ENCODE measurements around the gene PTPRE.

DNA sequence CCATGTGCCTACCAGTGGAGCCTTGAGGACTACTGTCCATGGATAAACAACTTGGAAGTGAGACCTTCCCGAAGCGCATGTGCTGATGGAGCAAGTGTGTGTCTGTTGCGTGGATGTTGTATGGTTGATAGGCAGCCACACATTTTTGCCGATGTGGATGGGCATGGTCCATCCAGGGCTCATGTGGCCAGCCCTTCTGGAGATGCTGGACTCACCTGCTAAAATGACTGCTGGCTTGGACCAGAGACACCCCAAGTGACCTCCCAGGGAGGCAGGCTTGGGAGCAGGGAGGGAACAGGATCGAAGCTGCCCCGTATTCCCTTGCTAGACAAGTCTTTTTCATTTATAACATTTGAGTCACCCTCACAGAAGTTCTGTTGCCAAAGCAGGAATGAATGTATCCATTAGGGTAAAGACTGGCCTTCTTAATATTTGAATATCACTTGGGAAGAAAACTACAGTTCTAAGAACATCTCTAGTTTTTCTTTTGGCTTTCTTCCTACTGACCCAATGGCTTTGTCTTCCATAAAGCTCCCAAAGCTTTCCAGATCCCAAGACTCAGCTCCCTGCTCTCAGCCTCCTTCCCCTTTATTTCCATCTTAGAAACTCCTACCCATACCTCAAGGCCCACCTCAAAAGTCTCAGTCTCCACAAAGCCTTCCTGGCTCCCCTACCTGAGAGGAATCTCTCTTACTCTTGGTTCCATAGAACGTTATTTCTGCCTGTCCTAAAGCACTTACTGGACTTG lies 3.0 kb downstream of the PTPRE start:
- TF ChIP-seq, protein P1, sequence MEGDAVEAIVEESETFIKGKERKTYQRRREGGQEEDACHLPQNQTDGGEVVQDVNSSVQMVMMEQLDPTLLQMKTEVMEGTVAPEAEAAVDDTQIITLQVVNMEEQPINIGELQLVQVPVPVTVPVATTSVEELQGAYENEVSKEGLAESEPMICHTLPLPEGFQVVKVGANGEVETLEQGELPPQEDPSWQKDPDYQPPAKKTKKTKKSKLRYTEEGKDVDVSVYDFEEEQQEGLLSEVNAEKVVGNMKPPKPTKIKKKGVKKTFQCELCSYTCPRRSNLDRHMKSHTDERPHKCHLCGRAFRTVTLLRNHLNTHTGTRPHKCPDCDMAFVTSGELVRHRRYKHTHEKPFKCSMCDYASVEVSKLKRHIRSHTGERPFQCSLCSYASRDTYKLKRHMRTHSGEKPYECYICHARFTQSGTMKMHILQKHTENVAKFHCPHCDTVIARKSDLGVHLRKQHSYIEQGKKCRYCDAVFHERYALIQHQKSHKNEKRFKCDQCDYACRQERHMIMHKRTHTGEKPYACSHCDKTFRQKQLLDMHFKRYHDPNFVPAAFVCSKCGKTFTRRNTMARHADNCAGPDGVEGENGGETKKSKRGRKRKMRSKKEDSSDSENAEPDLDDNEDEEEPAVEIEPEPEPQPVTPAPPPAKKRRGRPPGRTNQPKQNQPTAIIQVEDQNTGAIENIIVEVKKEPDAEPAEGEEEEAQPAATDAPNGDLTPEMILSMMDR (IDR thresholded peaks at IDR 0.05) = no peak
- TF ChIP-seq POLR2A (IDR thresholded peaks at IDR 0.05) (no peak), POLR2AphosphoS5 (IDR thresholded peaks at IDR 0.05) (no peak), EP300 (IDR thresholded peaks at IDR 0.05) (no peak)

All from upper lobe of left lung (tissue), 4 donors.